Measurements from ENCODE around the gene SRBD1. TPM values are rescaled to one million over a fixed set of nuclear protein-coding genes. Genes with fewer than 3 reads are reported as not detected.

SRBD1 gene
- total and polyA plus RNA-seq, 2 experiments from 2014 or later = 27.4 to 46.3 TPM

DNA sequence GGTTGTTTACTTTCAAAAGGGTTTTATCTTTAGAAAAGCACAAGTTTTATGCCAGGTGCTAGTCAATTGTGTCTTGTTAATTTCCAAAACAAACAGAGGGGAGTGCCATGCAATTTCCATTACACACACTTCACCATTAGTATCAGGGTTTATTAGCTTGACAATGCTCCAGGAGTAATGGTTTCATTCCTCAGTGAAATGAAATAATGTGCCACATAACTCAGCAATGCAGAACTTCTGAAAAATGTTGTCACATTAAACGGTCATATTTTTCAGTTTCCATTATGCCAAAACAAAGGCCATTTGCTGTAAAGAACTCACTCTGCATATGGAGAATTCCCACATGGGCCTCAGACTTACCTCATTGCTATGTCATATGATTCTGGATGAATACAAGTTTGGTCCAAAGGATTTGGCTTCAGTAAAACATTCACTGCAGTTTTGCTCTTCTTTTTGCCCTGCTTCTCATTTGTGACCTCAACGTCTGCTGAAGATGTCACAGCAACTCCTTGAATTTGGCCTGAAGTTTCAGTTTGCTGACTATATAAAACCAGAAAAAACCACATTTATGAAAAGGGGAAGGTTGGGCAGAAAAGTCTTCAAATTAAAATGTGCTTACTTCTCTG lies 198.2 kb downstream of the SRBD1 start (continued):
- TF ChIP-seq, protein P1, sequence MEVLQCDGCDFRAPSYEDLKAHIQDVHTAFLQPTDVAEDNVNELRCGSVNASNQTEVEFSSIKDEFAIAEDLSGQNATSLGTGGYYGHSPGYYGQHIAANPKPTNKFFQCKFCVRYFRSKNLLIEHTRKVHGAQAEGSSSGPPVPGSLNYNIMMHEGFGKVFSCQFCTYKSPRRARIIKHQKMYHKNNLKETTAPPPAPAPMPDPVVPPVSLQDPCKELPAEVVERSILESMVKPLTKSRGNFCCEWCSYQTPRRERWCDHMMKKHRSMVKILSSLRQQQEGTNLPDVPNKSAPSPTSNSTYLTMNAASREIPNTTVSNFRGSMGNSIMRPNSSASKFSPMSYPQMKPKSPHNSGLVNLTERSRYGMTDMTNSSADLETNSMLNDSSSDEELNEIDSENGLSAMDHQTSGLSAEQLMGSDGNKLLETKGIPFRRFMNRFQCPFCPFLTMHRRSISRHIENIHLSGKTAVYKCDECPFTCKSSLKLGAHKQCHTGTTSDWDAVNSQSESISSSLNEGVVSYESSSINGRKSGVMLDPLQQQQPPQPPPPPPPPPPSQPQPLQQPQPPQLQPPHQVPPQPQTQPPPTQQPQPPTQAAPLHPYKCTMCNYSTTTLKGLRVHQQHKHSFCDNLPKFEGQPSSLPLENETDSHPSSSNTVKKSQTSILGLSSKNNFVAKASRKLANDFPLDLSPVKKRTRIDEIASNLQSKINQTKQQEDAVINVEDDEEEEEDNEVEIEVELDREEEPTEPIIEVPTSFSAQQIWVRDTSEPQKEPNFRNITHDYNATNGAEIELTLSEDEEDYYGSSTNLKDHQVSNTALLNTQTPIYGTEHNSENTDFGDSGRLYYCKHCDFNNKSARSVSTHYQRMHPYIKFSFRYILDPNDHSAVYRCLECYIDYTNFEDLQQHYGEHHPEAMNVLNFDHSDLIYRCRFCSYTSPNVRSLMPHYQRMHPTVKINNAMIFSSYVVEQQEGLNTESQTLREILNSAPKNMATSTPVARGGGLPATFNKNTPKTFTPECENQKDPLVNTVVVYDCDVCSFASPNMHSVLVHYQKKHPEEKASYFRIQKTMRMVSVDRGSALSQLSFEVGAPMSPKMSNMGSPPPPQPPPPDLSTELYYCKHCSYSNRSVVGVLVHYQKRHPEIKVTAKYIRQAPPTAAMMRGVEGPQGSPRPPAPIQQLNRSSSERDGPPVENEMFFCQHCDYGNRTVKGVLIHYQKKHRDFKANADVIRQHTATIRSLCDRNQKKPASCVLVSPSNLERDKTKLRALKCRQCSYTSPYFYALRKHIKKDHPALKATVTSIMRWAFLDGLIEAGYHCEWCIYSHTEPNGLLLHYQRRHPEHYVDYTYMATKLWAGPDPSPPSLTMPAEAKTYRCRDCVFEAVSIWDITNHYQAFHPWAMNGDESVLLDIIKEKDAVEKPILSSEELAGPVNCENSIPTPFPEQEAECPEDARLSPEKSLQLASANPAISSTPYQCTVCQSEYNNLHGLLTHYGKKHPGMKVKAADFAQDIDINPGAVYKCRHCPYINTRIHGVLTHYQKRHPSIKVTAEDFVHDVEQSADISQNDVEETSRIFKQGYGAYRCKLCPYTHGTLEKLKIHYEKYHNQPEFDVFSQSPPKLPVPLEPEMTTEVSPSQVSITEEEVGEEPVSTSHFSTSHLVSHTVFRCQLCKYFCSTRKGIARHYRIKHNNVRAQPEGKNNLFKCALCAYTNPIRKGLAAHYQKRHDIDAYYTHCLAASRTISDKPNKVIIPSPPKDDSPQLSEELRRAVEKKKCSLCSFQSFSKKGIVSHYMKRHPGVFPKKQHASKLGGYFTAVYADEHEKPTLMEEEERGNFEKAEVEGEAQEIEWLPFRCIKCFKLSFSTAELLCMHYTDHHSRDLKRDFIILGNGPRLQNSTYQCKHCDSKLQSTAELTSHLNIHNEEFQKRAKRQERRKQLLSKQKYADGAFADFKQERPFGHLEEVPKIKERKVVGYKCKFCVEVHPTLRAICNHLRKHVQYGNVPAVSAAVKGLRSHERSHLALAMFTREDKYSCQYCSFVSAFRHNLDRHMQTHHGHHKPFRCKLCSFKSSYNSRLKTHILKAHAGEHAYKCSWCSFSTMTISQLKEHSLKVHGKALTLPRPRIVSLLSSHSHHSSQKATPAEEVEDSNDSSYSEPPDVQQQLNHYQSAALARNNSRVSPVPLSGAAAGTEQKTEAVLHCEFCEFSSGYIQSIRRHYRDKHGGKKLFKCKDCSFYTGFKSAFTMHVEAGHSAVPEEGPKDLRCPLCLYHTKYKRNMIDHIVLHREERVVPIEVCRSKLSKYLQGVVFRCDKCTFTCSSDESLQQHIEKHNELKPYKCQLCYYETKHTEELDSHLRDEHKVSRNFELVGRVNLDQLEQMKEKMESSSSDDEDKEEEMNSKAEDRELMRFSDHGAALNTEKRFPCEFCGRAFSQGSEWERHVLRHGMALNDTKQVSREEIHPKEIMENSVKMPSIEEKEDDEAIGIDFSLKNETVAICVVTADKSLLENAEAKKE (CRISPR knock-in tag; IDR thresholded peaks at IDR 0.05) = no peak
- TF ChIP-seq ZNF114 (CRISPR knock-in tag; IDR thresholded peaks at IDR 0.05) (no peak), ZNF331 (CRISPR knock-in tag; IDR thresholded peaks at IDR 0.05; ENCODE audit: low read depth) (no peak)

DNA sequence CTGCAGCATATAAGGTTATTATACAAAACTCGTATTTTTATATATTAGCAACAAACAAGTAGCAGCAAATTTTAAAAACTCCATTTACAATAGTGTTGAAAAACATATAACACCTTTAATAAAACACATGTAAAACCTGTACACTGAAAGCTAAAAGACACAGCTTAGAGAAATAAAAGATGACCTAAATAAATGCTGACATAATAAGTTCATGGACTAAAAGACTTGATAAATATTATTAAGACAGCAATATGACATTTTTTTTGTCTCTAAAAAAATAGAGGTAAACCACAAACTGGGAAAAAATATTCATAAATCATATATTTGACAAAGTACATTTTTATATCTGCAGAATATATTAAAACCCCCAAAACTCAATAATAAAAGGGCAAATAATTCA lies 201.4 kb downstream of the SRBD1 start:
- Histone ChIP-seq H3K27ac (ENCODE audit: low read depth) (no peak overlapping the region), H3F3A (replicated peaks; ENCODE audit: low read depth) (no peaks in the 10 kb centered on the region), H3K4me2 (no peak overlapping the region), H3K36me3 (ENCODE audit: insufficient read depth) (no peaks in the 10 kb centered on the region), H3K4me1 (ENCODE audit: insufficient read depth) (peaks cover 28% of the 10 kb centered on the region), H3K79me2 (replicated peaks; ENCODE audit: insufficient read depth) (no peaks in the 10 kb centered on the region), H3K27me3 (ENCODE audit: insufficient read depth) (no peaks in the 10 kb centered on the region), H3K9me2 (ENCODE audit: insufficient read depth) (0 out of 2 replicates have a peak, but pooled peaks cover 3% of the 10 kb centered on the region), H2AFZ (no peak overlapping the region), H3K4me3 (no peak overlapping the region), H4K20me1 (replicated peaks; ENCODE audit: insufficient read depth) (no peaks in the 10 kb centered on the region)
- Mint-ChIP-seq H3K4me1 (peaks cover 26% of the 10 kb centered on the region), H3K36me3 (ENCODE audit: low read depth) (peaks cover 16% of the 10 kb centered on the region; the same call in 2 of the 3 replicates), H3K27me3 (ENCODE audit: insufficient read depth, low read depth, poor library complexity) (peaks cover 4% of the 10 kb centered on the region), H3K4me3 (no peak overlapping the region), H3K9me3 (no peaks in the 10 kb centered on the region), H3K27ac (peak overlapping the region; percentile 60; the same call in 1 of the 2 replicates)
- DNase-seq (ENCODE audit: low spot score) = no peak
- ATAC-seq = no peak
- TF ChIP-seq POLR2AphosphoS5 (IDR thresholded peaks at IDR 0.05; ENCODE audit: low read depth) (no peak), CREB1 (CRISPR knock-in tag; IDR thresholded peaks at IDR 0.05; ENCODE audit: low read depth) (no peak), EZH2 (IDR thresholded peaks at IDR 0.05; ENCODE audit: low read depth, unreplicated experiment) (no peak)
